Kidney capillary endothelial cell (primary cell): ENCODE data around the gene JAG2.

Source experiments
- DNase-seq: peaks from one replicate; pipeline ENCODE4 v3.0.0-alpha.2; 2018; ENCODE audit warnings: low spot score

The JAG2 gene

DNA sequence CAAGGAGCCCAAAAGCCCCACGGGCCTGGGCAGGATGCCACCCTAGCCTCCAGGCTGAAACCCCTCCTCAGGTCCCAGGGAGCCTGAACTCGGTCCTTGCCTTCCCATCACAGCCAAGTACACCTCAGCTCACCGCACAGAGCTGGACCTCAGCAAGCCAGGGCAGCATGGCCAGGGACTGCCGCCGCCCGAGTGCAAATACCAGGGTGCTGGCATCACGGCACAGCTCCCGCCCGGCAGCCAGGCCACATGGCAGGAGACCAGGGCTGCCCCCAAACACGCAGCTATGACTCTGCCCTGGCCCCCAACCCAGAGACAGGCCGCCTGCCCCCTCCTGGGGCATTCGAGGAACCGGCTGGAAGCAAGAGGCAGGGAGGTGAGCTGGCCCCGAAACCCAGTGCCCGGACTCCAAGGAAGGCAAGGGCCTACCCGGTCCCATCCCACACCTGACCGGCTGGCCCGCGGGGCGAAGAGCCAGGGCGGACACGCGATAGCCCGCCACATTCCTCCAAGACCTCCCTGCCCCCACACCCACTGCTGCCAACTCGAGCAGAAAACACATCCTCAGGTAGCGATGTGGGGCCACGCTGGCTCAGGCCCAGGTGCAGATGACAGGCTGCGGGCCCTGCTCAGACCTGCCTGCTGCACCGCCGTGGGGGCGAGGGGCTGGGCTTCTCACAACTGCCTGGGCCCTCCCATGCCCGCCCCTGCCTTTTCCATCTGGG, 2.7 kb downstream of the JAG2 start:
- DNase-seq: no peak

DNA sequence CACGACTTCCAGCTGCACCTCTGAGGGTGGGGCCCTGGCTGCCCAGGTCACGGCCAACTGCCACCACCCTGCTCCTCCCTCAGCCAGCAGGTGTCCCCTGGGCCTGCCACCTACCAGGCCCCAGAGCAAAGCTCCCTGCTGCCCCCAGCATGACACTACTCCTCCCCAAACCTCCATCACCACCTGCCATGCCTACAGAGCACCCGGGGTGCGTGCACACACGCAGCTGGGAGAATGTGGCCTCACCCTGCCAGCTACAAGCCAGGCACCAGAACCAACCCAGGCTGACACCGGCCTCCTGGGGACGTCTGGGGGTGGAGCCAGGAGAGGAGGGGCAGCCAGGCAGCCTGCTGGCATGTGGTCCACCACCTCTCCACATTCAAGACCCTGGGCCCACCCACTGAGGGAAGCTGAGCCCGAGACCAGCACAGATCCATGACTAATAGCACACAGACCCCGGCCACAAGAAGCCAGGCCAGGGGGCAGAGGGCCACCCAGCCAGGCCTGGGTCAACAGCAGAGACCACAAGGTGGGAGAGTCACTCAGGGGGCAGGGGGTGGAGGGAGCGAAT, 3.4 kb downstream of the JAG2 start:
- no peak for DNase-seq

DNA sequence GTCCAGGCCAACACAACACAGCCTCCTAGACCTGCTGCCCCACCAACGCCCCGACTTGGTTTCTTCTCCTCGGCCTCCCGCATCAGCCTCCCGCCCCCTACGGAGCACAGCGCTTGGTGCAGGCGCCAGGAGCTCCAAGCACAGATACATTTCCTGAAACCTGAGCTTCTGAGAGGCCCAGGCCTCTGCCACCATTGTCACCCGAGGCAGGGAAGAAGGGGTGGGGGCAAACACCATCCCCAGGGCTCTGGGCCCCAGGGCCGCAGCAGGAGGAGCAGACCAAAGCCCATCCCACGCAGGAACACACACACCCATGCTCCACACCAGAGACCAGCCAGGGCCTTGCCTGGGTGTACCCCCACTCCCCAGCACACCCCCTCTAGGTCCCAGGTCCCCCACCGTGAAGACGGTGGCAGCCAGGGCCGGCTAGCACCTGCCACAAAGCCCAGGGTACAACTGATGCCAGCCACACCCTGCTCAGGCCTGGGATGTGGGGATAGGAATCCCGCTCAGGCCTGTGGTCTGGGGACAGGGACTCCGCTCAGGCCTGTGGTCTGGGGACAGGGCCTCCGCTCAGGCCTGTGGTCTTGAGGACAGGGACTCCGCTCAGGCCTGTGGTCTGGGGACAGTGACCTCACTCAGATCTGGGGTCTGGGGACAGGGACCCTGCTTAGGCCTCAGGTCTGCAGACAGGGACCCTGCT, 5.4 kb downstream of the JAG2 start:
- DNase-seq: no peak

DNA sequence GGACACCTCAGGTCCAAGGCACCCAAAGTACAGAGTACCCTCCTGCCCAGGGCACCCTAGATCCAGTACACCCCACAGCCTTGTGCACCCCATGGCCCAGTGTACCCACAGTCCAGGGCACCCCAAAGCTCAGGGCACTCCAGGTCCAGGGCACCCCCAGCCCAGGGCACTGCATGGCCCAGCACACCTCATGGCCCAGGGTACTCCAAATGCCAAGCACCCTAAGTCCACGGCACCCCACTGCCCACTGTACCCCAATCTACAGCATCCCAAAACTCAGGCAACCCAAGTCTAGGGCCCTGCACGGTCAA, 6.0 kb downstream of the JAG2 start:
- no peak for DNase-seq

DNA sequence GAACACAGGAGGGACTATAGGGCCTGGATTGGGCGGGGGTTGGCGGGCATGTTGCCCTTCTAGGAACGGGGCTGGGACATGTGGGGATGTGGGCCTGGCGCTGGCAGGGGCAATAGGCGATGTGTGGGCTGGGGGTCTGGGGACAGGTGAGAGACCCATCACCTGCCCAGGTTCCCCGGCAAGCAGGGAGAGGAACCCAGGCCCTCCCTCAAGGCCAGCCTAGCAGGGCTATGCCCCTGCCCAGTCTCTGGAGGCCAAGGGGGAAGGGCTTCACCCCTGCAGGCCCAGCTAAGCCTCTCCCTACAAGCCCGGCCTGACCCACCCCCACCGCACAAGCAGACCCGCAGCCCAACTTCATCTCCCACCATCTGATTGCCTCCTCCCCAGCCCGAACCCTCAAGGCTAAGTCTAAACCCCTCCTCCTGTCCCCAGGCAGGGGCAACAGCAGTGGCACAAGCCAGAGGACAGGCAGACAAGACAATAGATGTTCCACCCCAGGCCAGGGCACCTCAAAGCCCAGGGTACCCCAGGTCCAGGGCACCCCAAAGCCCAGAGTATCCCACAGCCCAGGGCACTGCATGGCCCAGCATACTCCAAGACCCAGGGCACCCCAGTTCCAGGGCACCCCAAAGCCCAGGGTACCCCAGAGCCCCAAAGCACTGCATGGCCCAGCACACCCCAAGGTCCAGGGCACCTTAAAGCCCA, 6.5 kb downstream of the JAG2 start:
- no peak for DNase-seq

DNA sequence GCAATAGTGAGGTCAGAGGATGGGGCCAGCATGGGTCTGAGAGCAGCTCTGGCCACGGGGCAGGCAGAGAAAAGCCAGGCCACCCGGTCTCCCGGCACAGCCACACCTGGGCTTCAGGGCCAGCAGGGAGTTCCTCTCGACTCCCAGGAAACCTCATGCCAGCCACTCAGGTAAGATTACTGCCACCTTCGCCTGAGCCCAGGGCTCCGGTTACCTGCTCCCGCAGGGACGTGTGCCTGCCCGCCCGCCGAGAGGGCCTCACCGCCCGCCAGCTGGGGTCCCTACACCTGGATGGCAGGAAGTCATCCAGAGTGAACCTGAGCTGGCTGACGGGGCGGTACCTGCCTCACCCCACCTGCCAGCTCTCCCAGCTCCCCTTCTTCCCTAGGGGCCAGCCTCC, 7.3 kb downstream of the JAG2 start:
- DNase-seq: no peak

DNA sequence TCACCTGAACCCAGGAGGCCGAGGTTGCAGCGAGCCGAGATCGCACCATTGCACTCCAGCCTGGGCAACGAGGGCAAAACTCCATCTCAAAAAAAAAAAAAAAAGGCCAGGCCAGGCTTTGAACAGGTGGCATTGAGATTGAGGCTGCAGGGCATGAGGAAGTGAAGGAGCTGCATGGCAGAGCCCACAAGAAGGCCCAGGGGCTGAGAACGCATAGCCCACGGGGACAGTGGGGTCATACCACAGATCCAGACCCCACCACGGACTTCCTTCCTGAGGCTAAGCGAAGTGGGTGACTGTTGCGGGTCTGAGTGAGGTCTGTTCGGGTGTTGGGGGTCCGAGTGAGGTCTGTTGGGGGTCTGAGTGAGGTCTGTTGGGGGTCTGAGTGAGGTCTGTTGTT, 7.8 kb downstream of the JAG2 start:
- DNase-seq: no peak

DNA sequence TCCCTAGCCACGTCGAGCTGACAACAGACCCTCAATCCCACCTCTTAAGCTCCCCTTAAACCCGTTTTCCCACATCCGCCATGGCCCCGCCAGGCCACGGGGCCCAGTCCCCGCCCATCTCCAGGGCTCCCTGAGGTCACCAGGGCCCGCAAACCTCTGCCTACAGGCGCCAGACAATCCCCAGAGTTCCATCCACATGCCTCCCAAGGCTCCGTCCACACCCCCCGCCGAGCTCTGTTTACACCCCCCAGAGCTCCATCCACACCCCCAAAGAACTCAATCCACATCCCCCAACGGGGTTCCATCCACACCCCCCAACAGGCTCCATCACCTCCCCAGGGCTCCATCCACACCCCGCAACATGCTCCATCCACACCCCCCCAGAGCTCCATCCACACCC, 9.2 kb downstream of the JAG2 start:
- no peak for DNase-seq

DNA sequence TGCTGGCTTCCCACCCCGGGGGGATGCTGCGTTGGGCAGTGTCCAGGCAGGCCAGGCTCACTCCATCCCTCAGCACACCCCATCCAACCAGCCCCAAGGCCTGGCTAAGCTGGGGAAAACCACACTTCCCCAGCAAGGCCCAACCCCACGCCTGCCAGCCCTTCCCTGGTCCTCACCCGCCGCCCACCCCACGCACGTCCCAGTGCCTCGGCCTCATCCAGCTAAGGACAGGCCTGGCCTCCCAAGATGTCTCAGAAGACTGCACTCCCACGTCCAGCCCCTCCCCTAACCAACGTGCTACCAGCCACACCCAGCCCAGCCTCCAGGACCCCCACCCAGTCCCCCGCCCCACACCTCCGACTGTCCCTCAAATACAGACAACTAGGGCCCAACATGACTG, 9.8 kb downstream of the JAG2 start:
- DNase-seq: no peak

DNA sequence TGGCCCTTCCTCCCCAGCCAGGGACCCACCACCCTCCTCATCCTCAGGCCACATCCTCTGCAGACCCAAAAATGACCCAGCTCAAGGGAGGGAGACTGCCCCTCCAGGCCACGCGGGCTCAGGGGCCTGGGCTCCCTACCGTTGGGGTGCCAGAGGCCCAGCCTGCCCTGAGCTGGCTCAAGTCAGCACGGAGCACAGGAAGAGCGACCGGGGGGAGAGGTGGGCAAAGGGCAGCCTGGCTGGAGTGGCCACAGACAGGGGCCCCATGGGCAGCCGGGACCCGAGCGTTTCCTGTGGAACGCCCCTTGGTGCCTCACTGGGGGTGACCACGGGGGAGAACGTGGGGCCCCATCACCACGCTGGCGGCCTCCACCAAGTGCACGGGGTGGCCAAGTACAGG, 10.7 kb downstream of the JAG2 start:
- no peak for DNase-seq

DNA sequence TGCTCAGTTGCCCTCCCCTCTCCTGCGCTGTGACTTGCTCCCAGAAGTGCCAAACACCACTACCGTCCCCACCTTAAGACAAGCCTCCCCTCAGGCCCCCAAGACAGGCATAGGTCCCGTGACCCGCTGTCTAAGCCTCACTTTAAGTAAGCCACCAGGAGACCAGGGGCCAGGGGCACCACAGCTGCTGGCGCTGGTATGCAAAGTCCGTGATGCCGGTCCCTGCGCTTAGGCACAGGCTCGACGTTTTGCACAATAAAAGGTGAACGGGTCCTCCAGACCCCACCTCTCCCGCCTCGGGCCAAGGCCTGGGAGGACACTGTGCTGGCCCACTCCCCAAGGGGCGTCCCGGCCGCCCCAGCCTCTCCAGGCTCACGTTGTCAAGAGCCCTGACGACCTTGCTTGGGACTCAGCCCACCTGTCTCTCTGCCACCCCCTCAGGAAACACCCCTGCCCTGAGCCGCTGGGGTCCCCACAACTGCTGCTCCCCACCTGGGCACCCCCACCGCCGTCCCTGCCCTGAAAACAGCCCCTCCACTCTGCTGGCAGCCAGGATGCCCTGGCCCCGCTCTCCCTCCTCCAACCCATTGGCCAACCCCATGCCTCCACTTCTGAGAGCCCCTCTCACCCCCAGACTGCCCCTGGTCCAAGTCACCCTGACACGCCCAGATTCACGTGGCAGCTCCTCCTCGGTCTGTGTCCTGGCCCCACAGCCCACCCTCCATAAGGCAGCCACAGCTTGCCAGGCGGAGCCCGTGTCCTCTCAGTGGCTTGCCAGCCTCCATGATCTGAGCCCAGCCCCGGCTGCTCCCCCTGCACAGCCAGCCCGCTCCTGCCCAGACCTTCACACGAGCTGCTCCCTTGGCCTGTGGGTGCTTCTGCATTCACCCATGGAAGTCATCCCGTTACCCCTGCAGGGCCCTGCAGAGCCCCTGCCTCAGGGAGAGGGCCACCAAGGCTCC, 11.9 kb downstream of the JAG2 start:
- DNase-seq: no peak

DNA sequence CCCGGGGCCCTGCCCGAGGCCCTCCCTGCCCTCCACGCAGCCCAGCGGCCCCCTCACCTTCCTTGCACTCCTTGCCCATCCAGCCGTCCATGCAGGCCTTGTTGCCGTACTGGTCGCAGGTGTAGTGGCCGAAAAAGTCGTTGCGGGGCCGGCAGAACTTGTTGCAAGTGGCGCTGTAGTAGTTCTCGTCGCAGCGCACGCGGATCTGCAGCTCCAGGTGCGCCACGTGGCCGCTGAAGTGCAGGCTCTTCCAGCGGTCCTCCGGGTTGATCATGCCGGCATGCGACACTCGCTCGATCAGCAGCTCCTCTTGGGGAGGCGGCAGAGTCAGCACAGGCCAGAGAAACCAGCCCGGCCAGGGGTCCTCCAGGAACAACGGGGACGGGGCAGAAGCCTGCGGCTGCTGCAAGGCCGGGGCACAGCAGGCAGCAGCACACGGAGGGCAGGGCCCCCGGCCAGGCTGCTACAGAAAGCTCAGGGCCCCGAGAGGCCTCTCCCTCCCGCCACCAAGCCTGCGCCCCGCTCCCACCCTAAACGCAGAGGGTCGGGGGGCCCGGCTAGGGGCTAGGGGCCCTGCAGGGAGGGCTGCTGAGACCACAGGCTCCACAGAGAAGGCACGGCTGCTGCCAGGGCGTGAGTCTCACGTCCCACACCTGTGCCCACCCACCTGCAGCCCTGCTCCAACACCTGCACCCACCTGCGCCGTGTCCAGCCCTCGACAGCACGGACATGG, 12.7 kb downstream of the JAG2 start:
- no peak for DNase-seq

DNA sequence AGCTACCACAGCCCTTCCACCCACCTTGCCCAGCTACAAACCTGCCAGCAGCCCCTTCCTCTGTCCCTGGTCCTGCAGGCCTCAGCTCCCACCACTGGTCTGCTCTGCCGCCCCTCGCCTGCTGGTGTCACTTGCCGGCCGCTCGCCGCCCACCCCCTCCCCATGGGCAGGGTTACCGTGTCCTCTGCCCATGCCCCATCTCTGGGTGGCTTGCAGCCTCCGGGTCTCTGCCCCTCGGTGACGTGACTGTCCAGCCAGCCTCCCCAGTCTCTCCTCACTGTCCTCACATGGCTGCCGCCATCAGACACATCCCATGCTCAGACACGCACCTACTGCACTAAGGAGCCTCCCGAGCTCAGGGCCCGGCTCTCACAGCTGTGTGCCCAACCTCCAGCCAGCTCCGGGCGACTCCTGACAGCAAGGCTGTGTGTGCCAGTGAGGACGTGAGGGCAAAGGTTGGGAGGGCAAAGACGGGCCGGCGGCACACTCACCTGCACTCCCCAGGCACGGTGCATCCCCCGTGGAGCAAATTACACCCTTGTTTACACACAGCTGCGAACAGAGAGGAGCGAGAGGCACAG, 13.4 kb downstream of the JAG2 start:
- no peak for DNase-seq

DNA sequence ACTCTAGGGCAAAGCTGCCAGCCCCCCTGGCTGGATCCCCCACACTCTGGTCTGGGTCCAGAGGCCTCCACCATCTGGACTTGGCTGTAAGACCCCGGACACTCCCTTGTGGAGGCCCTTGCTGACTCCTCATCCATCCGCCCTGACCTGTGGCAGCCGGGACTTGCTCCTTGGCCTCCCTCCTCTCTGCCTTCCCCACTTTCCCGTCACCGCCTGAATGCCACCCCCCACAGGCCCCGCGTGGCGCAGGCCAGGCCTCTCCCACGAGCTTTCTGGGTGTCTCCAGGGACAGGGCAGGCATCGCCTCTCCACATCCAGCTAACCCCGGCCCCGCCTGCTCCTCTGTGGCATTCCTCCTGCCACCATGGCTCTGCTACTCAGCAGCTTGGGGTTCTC, 14.1 kb downstream of the JAG2 start:
- no peak for DNase-seq

DNA sequence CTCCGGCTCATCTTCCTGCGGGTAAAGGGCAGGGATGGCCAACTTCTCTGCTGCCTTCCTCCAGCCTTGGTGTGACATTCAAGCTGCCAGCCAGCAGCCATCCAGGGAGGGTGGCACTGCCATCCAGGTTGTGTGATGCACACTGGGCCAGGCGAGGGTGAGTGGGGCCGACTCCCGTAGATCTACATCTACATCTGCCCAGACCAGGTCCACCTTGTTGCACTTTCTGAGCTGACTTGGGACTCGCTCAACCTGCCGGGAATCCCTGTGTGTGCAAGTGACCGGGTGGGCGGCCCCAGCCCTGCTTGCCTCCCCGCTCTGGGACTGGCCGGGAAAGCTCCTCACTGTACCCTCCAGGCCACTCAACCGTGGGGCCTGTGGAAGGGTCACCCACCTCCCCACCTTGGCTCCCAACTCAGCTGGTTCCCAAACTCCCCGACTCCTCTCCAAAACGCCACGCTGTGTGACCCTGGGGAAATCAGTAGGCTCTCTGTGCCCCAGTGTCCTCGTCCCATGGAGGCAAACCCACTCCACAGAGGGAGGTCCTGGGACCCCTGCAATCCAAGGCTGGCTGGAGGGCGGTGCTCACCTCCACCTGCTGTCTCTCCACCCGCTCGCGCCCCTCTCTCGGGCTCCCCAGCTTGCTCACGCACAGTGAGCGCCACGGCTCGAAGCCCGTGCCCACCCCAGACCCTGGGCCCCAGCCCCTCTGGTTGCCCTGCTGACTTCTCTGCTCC, 14.7 kb downstream of the JAG2 start:
- DNase-seq: no peak

DNA sequence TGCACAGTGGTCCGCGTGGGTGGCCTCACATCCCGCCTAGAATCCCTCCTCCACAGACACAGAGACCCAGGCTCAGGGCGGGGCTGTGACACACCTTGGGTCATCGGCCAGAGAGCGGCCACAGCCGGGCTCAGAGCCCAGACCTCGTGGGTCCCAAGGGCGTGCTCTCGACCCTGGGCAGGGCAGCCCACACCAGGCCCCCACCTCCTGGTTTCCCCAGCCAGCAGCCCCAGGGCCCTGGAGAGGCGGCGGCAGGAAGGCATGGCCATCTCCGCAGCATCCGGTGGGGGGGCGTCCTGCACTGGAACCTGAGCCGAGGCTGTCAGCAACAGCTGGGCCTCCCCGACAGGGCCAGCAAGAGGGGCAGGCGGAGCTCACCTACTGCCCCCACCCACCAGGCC, 15.2 kb downstream of the JAG2 start:
- DNase-seq: no peak

DNA sequence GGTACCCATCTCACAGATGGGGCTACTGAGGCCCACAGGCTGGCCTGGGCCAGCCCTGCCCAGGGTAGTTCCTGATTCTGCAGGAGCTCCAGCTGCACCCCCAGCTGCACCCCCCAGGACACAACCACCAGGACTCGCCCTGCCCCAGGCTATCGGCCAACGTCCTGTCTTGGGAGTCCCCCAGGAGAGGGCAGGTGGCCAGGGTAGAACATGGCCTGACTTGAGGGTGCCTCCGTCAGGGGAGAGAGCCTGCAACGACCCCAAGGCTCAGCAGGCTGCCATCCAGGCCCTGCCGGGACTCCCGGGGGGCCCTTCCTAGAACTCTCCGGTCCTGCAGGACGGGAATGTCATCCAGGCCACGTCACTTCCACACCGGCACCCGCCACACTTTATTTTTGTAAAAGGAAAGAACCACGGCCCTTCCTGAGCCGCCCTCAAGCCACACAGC, 15.8 kb downstream of the JAG2 start:
- DNase-seq: no peak

DNA sequence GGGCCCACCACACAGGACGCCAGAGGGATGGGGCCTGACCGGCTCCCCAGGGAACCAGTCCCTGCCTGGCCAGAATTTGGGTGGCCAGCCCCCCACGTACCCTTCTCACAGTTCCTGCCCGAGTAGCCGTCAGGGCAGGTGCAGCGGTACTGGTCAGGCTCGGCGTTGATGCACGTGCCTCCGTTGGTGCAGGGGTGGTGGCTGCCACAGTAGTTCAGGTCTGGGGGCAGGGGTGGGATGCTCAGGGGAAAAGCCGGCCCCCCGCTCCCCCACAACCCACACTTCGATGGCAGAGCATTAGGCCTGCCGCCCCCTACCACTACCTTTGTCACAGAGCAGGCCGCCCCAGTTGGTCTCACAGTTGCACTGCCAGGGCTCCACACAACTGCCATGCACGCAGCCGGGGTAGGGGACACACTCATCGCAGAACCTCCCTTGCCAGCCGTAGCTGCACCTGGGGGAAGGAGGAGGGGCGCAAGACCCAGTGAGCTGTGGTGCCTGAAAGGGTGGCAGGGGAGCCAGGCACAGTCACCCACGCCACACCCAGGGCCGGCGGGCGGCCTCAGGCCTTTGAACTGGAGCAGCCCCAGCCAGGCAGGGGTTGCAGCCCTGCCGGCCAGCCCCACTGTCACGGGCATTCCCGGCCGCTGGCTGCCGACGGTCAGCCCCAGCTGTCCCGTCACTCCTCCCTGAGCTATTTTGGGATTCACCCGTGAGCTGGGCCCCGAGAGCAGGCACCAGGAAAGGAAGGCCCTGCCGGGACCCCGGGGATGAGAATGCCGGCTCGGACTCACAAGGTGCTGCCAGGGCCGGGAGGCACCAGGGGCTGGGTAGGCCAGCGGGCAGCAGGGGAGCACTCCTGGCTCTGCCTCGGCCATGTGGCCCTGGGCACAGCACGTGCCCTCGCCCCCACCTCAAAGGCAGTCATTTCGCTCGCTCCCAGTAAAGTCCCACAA, 16.5 kb downstream of the JAG2 start:
- DNase-seq: no peak
